HEK293 (cell line): ENCODE data around the gene ATG2A.

Source experiments
- CTCF ChIA-PET: fragments of 350-600 bp; formaldehyde crosslinking; extraction: SDS; loops from one replicate; lab custom pipeline; 2021; ENCODE audit warnings: antibody characterized with exemption; lab: Yijun Ruan, JAX
- POLR2A ChIA-PET: fragments of 300-600 bp; formaldehyde crosslinking; extraction: SDS; loops from one replicate; lab custom pipeline; 2020; ENCODE audit warnings: antibody characterized with exemption, inconsistent platforms; lab: Yijun Ruan, JAX
- H3K27ac ChIP-seq: fragments of 200-500 bp; sonication (Bioruptor generic); 2 replicates; pipeline ENCODE4 v1.5.1; 2014; ENCODE audit warnings: low read depth, low read length, control low read depth, inconsistent platforms; ENCODE audit errors: extremely low read depth
- H3K36me3 ChIP-seq, 2 experiments: fragments of 200-500 bp in 1 of 2; sonication (Bioruptor generic) in 1 of 2; 1 replicate in 1 of 2; 2 replicates in 1 of 2; pipeline ENCODE4 v1.5.1; 2014 to 2017; ENCODE audit warnings: inconsistent platforms in 2 of 2, low read length in 2 of 2; ENCODE audit not compliant: control insufficient read depth in 2 of 2, insufficient read depth in 1 of 2
- H3K4me1 ChIP-seq: fragments of 200-500 bp; sonication (Bioruptor generic); 2 replicates; pipeline ENCODE4 v1.5.1; 2014; ENCODE audit warnings: mild to moderate bottlenecking, low read length, inconsistent platforms; ENCODE audit not compliant: control insufficient read depth, insufficient read depth
- H3K4me3 ChIP-seq: 2 replicates; pipeline ENCODE4 v1.5.1; 2011; ENCODE audit warnings: low read depth, mild to moderate bottlenecking, control low read depth, low read length, moderate library complexity
- H3K9me3 ChIP-seq: fragments of 200-500 bp; sonication (Bioruptor generic); 2 replicates; pipeline ENCODE4 v1.5.1; 2014; ENCODE audit warnings: low read depth, low read length, inconsistent platforms; ENCODE audit not compliant: control insufficient read depth, insufficient read depth
- ATF2 ChIP-seq: fragments of 450-650 bp; formaldehyde crosslinking; IDR thresholded peaks from 2 replicates; pipeline ENCODE4 v1.5.1; 2016; ENCODE audit warnings: missing biosample characterization, missing genetic modification characterization, low read depth
- FEZF1 ChIP-seq: fragments of 450-650 bp; formaldehyde crosslinking; IDR thresholded peaks from 2 replicates; pipeline ENCODE4 v1.5.1; 2016; ENCODE audit warnings: missing biosample characterization, missing genetic modification characterization
- GLIS1 ChIP-seq: fragments of 450-650 bp; formaldehyde crosslinking; IDR thresholded peaks from 2 replicates; pipeline ENCODE4 v1.5.1; 2016; ENCODE audit warnings: missing biosample characterization, missing genetic modification characterization
- KLF16 ChIP-seq: fragments of 450-650 bp; formaldehyde crosslinking; IDR thresholded peaks from 2 replicates; pipeline ENCODE4 v1.5.1; 2017; ENCODE audit warnings: missing biosample characterization, missing genetic modification characterization
- SP3 ChIP-seq: fragments of 450-650 bp; formaldehyde crosslinking; IDR thresholded peaks from 2 replicates; pipeline ENCODE4 v1.5.1; 2016; ENCODE audit warnings: missing biosample characterization, missing genetic modification characterization
- ZBTB7A ChIP-seq: fragments of 450-650 bp; formaldehyde crosslinking; IDR thresholded peaks from 2 replicates; pipeline ENCODE4 v1.5.1; 2016; ENCODE audit warnings: low read depth, missing biosample characterization, missing genetic modification characterization
- ZNF112 ChIP-seq: fragments of 450-650 bp; formaldehyde crosslinking; IDR thresholded peaks from 2 replicates; pipeline ENCODE4 v1.5.0; 2017; ENCODE audit warnings: missing biosample characterization, missing genetic modification characterization
- ZNF26 ChIP-seq: fragments of 450-650 bp; formaldehyde crosslinking; IDR thresholded peaks from 2 replicates; pipeline ENCODE4 v1.5.1; 2016; ENCODE audit warnings: missing biosample characterization, missing genetic modification characterization
- ZNF274 ChIP-seq, 2 experiments: fragments of 200-500 bp in 1 of 2; fragments of 450-650 bp in 1 of 2; sonication (Bioruptor generic) in 1 of 2; formaldehyde crosslinking in 1 of 2; IDR thresholded peaks; 2 replicates each; pipeline versions ENCODE4 v1.5.1 to v1.6.1; 2014 to 2016; ENCODE audit warnings: borderline replicate concordance in 1 of 2, inconsistent platforms in 1 of 2, low read length in 1 of 2, missing biosample characterization in 1 of 2, missing genetic modification characterization in 1 of 2
- ZNF280C ChIP-seq: fragments of 450-650 bp; formaldehyde crosslinking; IDR thresholded peaks from 2 replicates; pipeline ENCODE4 v1.5.1; 2016; ENCODE audit warnings: missing biosample characterization, missing genetic modification characterization
- ZNF362 ChIP-seq: fragments of 450-650 bp; formaldehyde crosslinking; IDR thresholded peaks from 2 replicates; pipeline ENCODE4 v1.5.1; 2016; ENCODE audit warnings: missing biosample characterization, missing genetic modification characterization
- ZNF416 ChIP-seq: fragments of 450-650 bp; formaldehyde crosslinking; IDR thresholded peaks from 2 replicates; pipeline ENCODE4 v1.5.1; 2016; ENCODE audit warnings: missing biosample characterization, missing genetic modification characterization
- ZNF548 ChIP-seq: fragments of 450-650 bp; formaldehyde crosslinking; IDR thresholded peaks from 2 replicates; pipeline ENCODE4 v1.5.1; 2016; ENCODE audit warnings: missing biosample characterization, missing genetic modification characterization
- ZNF549 ChIP-seq: fragments of 450-650 bp; IDR thresholded peaks from 2 replicates; pipeline ENCODE4 v1.5.1; 2018; ENCODE audit warnings: missing biosample characterization, missing genetic modification characterization, mild to moderate bottlenecking, inconsistent platforms, moderate library complexity
- ZNF610 ChIP-seq: fragments of 450-650 bp; formaldehyde crosslinking; IDR thresholded peaks from 2 replicates; pipeline ENCODE4 v1.5.1; 2016; ENCODE audit warnings: missing biosample characterization, missing genetic modification characterization, borderline replicate concordance
- ZNF623 ChIP-seq: fragments of 450-650 bp; formaldehyde crosslinking; IDR thresholded peaks from 2 replicates; pipeline ENCODE4 v1.5.1; 2016; ENCODE audit warnings: missing biosample characterization, missing genetic modification characterization
- ZNF747 ChIP-seq: fragments of 450-650 bp; formaldehyde crosslinking; IDR thresholded peaks from 2 replicates; pipeline ENCODE4 v1.5.1; 2016; ENCODE audit warnings: missing biosample characterization, missing genetic modification characterization
- ZNF791 ChIP-seq: fragments of 450-650 bp; formaldehyde crosslinking; IDR thresholded peaks from 2 replicates; pipeline ENCODE4 v1.5.1; 2016; ENCODE audit warnings: missing biosample characterization, missing genetic modification characterization
- ZNF792 ChIP-seq: fragments of 450-650 bp; formaldehyde crosslinking; IDR thresholded peaks from 2 replicates; pipeline ENCODE4 v1.5.1; 2016; ENCODE audit warnings: missing biosample characterization, missing genetic modification characterization
- ZSCAN18 ChIP-seq: fragments of 450-650 bp; formaldehyde crosslinking; IDR thresholded peaks from 2 replicates; pipeline ENCODE4 v1.5.1; 2016; ENCODE audit warnings: missing biosample characterization, missing genetic modification characterization

ATG2A gene

GRCh38 chr11:64874308-64875240, 42.4 kb downstream of the ATG2A start:
- TF ChIP-seq ZNF274 (IDR thresholded peaks at IDR 0.05; ENCODE audit: low read length) (no peak), ZNF274 (tag by site-specific recombination; IDR thresholded peaks at IDR 0.05; ENCODE audit: borderline replicate concordance) (no peak), ZNF112 (no peak), KLF16 (tag by site-specific recombination) (no peak), SP3 (tag by site-specific recombination) (no peak), ATF2 (tag by site-specific recombination) (no peak), FEZF1 (no peak), ZBTB7A (tag by site-specific recombination) (no peak), ZSCAN18 (tag by site-specific recombination) (no peak), ZNF362 (tag by site-specific recombination) (no peak), ZNF792 (tag by site-specific recombination) (no peak), ZNF549 (tag by site-specific recombination) (no peak), ZNF416 (tag by site-specific recombination) (no peak), ZNF26 (no peak)
- H3K9me3 ChIP-seq: no peaks in the 10 kb centered on the region
- H3K4me3 ChIP-seq: no peak overlapping the region
- CTCF ChIA-PET: interaction anchor here (0.6 to 3.8 kb wide), 6 partner anchors 13 to 31 kb away, joined by 3 to 36 read pairs (median 4); no protein-coding TSS in a partner anchor
- H3K27ac ChIP-seq: no peak overlapping the region
- no peaks in the 10 kb centered on the region for H3K4me1 ChIP-seq
- H3K36me3 ChIP-seq: peaks cover 0 to 27% of the 10 kb centered on the region in 2 experiments; a peak in 1 of 3 replicates
- POLR2A ChIA-PET: interaction anchor here (0.9 to 1.0 kb wide), 2 partner anchors 20 to 22 kb away, joined by 3 to 4 read pairs; no protein-coding TSS in a partner anchor

- H3K4me1 ChIP-seq: no peaks in the 10 kb centered on the region
- ChIA-PET CTCF (interaction anchor here (0.6 to 2.1 kb wide), 3 partner anchors 15 to 240 kb away, joined by 4 to 9 read pairs (median 5); no protein-coding TSS in a partner anchor), POLR2A (interaction anchor here (0.9 to 1.3 kb wide), 2 partner anchors 15 to 94 kb away, joined by 3 to 7 read pairs; no protein-coding TSS in a partner anchor)
- H3K27ac ChIP-seq: no peak overlapping the region
- H3K36me3 ChIP-seq: peaks cover 0 to 27% of the 10 kb centered on the region in 2 experiments; a peak in 1 of 3 replicates
- H3K4me3 ChIP-seq: no peak overlapping the region
- H3K9me3 ChIP-seq: no peaks in the 10 kb centered on the region
- TF ChIP-seq GLIS1 (tag by site-specific recombination) (no peak), ZNF747 (tag by site-specific recombination) (no peak), ZNF548 (tag by site-specific recombination) (no peak), ZNF791 (tag by site-specific recombination) (no peak), ZNF623 (tag by site-specific recombination) (no peak), ZNF280C (tag by site-specific recombination) (no peak), ZNF610 (tag by site-specific recombination) (no peak)
Observed at GRCh38 chr11:64872790-64873488, 44.1 kb downstream of the ATG2A start.
